COR-L47 (cell line): ENCODE data around the gene EPHA2.

Experiments used
- DNase-seq: peaks from one replicate; lab custom pipeline; 2025; lab: John Stamatoyannopoulos, UW

EPHA2 gene

GRCh38 chr1:16134906-16135305 lies 21.0 kb downstream of the EPHA2 start:
- no peak for DNase-seq

GRCh38 chr1:16134066-16134801 lies 21.6 kb downstream of the EPHA2 start:
- no peak for DNase-seq

GRCh38 chr1:16133007-16133961 lies 22.6 kb downstream of the EPHA2 start:
- DNase-seq = no peak

GRCh38 chr1:16132325-16132785 lies 23.5 kb downstream of the EPHA2 start:
- DNase-seq = no peak

GRCh38 chr1:16131636-16132324 lies 24.1 kb downstream of the EPHA2 start:
- DNase-seq = no peak

GRCh38 chr1:16130827-16131226 lies 25.0 kb downstream of the EPHA2 start:
- no peak for DNase-seq

GRCh38 chr1:16129921-16130543 lies 25.8 kb downstream of the EPHA2 start:
- DNase-seq = no peak

- no peak for DNase-seq
These were observed 26.6 kb downstream of the EPHA2 start for GRCh38 chr1:16129316-16129715.

GRCh38 chr1:16128338-16128741 lies 27.5 kb downstream of the EPHA2 start:
- no peak for DNase-seq

GRCh38 chr1:16127676-16128337 lies 28.1 kb downstream of the EPHA2 start:
- no peak for DNase-seq

GRCh38 chr1:16126743-16127515 lies 28.9 kb downstream of the EPHA2 start:
- DNase-seq = no peak

GRCh38 chr1:16126160-16126559 lies 29.7 kb downstream of the EPHA2 start:
- DNase-seq = no peak

- no peak for DNase-seq
These were observed 30.4 kb downstream of the EPHA2 start for GRCh38 chr1:16125483-16125882.

- DNase-seq = no peak
These were observed 30.8 kb downstream of the EPHA2 start for GRCh38 chr1:16125088-16125470.

GRCh38 chr1:16124377-16125087 lies 31.3 kb downstream of the EPHA2 start:
- no peak for DNase-seq

- DNase-seq = no peak
These were observed 33.0 kb downstream of the EPHA2 start for GRCh38 chr1:16122916-16123315.

- no peak for DNase-seq
These were observed 33.5 kb downstream of the EPHA2 start for GRCh38 chr1:16122350-16122881.

GRCh38 chr1:16120940-16121410 lies 34.9 kb downstream of the EPHA2 start:
- DNase-seq = peak; percentile 47

- DNase-seq = no peak
These were observed 35.5 kb downstream of the EPHA2 start for GRCh38 chr1:16120407-16120806.

GRCh38 chr1:16119926-16120325 lies 35.9 kb downstream of the EPHA2 start:
- DNase-seq = no peak
